Neuron (in vitro differentiated cells): ENCODE results near the gene CCDC32.
A peak's percentile ranks its signal among the peaks of the same experiment; 100 is the strongest.
"Not testable (repeated sequence)": the region's sequence is repeated elsewhere in the genome, so short reads cannot be mapped to it uniquely, and the experiment has no call there.

Experiments
- H2AFZ ChIP-seq: one replicate; pipeline ENCODE4 v1.6.1; 2013; ENCODE audit warnings: low read depth, mild to moderate bottlenecking, inconsistent platforms, low read length, moderate library complexity
- H3K27me3 ChIP-seq: one replicate; pipeline ENCODE4 v1.6.1; 2013; ENCODE audit warnings: low read length; ENCODE audit not compliant: insufficient read depth
- H3K36me3 ChIP-seq: one replicate; pipeline ENCODE4 v1.6.1; 2013; ENCODE audit warnings: low read length; ENCODE audit not compliant: insufficient read depth
- H3K4me1 ChIP-seq: one replicate; pipeline ENCODE4 v1.6.1; 2013; ENCODE audit warnings: low read length; ENCODE audit not compliant: insufficient read depth
- H3K4me3 ChIP-seq: 2 replicates; pipeline ENCODE4 v1.5.1; 2013; ENCODE audit warnings: mild to moderate bottlenecking, low read length, moderate library complexity
- H3K9me3 ChIP-seq: one replicate; pipeline ENCODE4 v1.6.1; 2013; ENCODE audit warnings: low read length

The CCDC32 gene

GRCh38 chr15:40590667-40591050 is 25.8 kb upstream of the CCDC32 start:
- H3K4me3 ChIP-seq, result no peak overlapping the region

GRCh38 chr15:40584191-40584590 is 19.3 kb upstream of the CCDC32 start:
- no peaks in the 10 kb centered on the region for H3K9me3 ChIP-seq
- H3K27me3 ChIP-seq, result no peaks in the 10 kb centered on the region
- H2AFZ ChIP-seq, result peak overlapping the region; percentile 3
- no peaks in the 10 kb centered on the region for H3K36me3 ChIP-seq
- H3K4me1 ChIP-seq, result no peaks in the 10 kb centered on the region
- no peak overlapping the region for H3K4me3 ChIP-seq

More at GRCh38 chr15:40590667-40591050, 25.8 kb upstream of the CCDC32 start:
- Histone ChIP-seq H2AFZ (no peak overlapping the region), H3K36me3 (no peaks in the 10 kb centered on the region), H3K4me1 (no peaks in the 10 kb centered on the region), H3K9me3 (no peaks in the 10 kb centered on the region), H3K27me3 (no peaks in the 10 kb centered on the region)

GRCh38 chr15:40582726-40583246 is 17.9 kb upstream of the CCDC32 start:
- Histone ChIP-seq H3K9me3 (no peaks in the 10 kb centered on the region), H3K27me3 (no peaks in the 10 kb centered on the region), H3K4me1 (no peaks in the 10 kb centered on the region), H2AFZ (no peak overlapping the region), H3K36me3 (no peaks in the 10 kb centered on the region), H3K4me3 (no peak overlapping the region)

GRCh38 chr15:40581796-40582195 is 17.0 kb upstream of the CCDC32 start:
- not testable (repeated sequence) for H3K36me3 ChIP-seq, H3K9me3 ChIP-seq, H3K4me3 ChIP-seq, H3K27me3 ChIP-seq, H2AFZ ChIP-seq, H3K4me1 ChIP-seq

GRCh38 chr15:40578892-40579291 is 14.1 kb upstream of the CCDC32 start:
- H2AFZ ChIP-seq, result no peak overlapping the region
- H3K4me3 ChIP-seq, result no peak overlapping the region
- H3K4me1 ChIP-seq, result no peaks in the 10 kb centered on the region

GRCh38 chr15:40576914-40577313 is 12.1 kb upstream of the CCDC32 start:
- H3K9me3 ChIP-seq, H3K4me1 ChIP-seq, H3K4me3 ChIP-seq, H3K27me3 ChIP-seq, H2AFZ ChIP-seq: not testable (repeated sequence)
- peaks cover 18% of the 10 kb centered on the region for H3K36me3 ChIP-seq

More at GRCh38 chr15:40578892-40579291, 14.1 kb upstream of the CCDC32 start:
- Histone ChIP-seq H3K36me3 (peaks cover 10% of the 10 kb centered on the region), H3K27me3 (no peaks in the 10 kb centered on the region), H3K9me3 (no peaks in the 10 kb centered on the region)

- Histone ChIP-seq H3K4me3 (no peak overlapping the region), H3K4me1 (peaks cover 6% of the 10 kb centered on the region), H3K9me3 (no peaks in the 10 kb centered on the region), H2AFZ (no peak overlapping the region), H3K27me3 (no peaks in the 10 kb centered on the region), H3K36me3 (peaks cover 26% of the 10 kb centered on the region)
Measured at GRCh38 chr15:40575113-40575512, 10.3 kb upstream of the CCDC32 start.

GRCh38 chr15:40569129-40569953 is 4.5 kb upstream of the CCDC32 start, which contains the start of gene RPUSD2:
RPUSD2 (plus strand) TSS chr15:40569299; CDS start chr15:40569338, 39 bp downstream.
- peaks cover 21% of the 10 kb centered on the region for H3K4me1 ChIP-seq
- peaks cover 20% of the 10 kb centered on the region for H3K36me3 ChIP-seq
- no peaks in the 10 kb centered on the region for H3K27me3 ChIP-seq
- H2AFZ ChIP-seq, result peak within 1 kb of the TSS; percentile 73
- peak within 1 kb of the TSS; percentile 77 for H3K4me3 ChIP-seq
- H3K9me3 ChIP-seq, result no peaks in the 10 kb centered on the region

- H3K36me3 ChIP-seq, result peaks cover 11% of the 10 kb centered on the region
- no peaks in the 10 kb centered on the region for H3K27me3 ChIP-seq
- H2AFZ ChIP-seq, result peak overlapping the region; percentile 30
Measured at GRCh38 chr15:40567111-40567510, 2.3 kb upstream of the CCDC32 start.

GRCh38 chr15:40565333-40566238 is 744 bp upstream of the CCDC32 start:
- H3K4me1 ChIP-seq, result peaks cover 24% of the 10 kb centered on the region
- H2AFZ ChIP-seq, result peak overlapping the region; percentile 69
- H3K4me3 ChIP-seq, result peak overlapping the region; percentile 86
- peaks cover 4% of the 10 kb centered on the region for H3K36me3 ChIP-seq
- no peaks in the 10 kb centered on the region for H3K9me3 ChIP-seq
- H3K27me3 ChIP-seq, result no peaks in the 10 kb centered on the region

More at GRCh38 chr15:40567111-40567510, 2.3 kb upstream of the CCDC32 start:
- H3K9me3 ChIP-seq, result no peaks in the 10 kb centered on the region
- H3K4me3 ChIP-seq, result no peak overlapping the region
- peaks cover 26% of the 10 kb centered on the region for H3K4me1 ChIP-seq

GRCh38 chr15:40563426-40563825 is 1.4 kb downstream of the CCDC32 start:
- no peaks in the 10 kb centered on the region for H3K9me3 ChIP-seq
- H3K27me3 ChIP-seq, result no peaks in the 10 kb centered on the region
- H3K4me3 ChIP-seq, result no peak overlapping the region
- no peak overlapping the region for H2AFZ ChIP-seq
- peaks cover 4% of the 10 kb centered on the region for H3K36me3 ChIP-seq
- H3K4me1 ChIP-seq, result peaks cover 12% of the 10 kb centered on the region

GRCh38 chr15:40562691-40563090 is 2.2 kb downstream of the CCDC32 start:
- peaks cover 10% of the 10 kb centered on the region for H3K4me1 ChIP-seq
- peaks cover 4% of the 10 kb centered on the region for H3K36me3 ChIP-seq
- no peak overlapping the region for H3K4me3 ChIP-seq
- no peaks in the 10 kb centered on the region for H3K27me3 ChIP-seq
- no peaks in the 10 kb centered on the region for H3K9me3 ChIP-seq
- no peak overlapping the region for H2AFZ ChIP-seq
